ENCODE data around the gene GPC5. TPM values are rescaled to one million over a fixed set of nuclear protein-coding genes. Genes with fewer than 3 reads are reported as not detected.

Gene GPC5
- total and polyA plus RNA-seq, 2 experiments from 2014 or later: 0.32 TPM; not detected in 1

DNA sequence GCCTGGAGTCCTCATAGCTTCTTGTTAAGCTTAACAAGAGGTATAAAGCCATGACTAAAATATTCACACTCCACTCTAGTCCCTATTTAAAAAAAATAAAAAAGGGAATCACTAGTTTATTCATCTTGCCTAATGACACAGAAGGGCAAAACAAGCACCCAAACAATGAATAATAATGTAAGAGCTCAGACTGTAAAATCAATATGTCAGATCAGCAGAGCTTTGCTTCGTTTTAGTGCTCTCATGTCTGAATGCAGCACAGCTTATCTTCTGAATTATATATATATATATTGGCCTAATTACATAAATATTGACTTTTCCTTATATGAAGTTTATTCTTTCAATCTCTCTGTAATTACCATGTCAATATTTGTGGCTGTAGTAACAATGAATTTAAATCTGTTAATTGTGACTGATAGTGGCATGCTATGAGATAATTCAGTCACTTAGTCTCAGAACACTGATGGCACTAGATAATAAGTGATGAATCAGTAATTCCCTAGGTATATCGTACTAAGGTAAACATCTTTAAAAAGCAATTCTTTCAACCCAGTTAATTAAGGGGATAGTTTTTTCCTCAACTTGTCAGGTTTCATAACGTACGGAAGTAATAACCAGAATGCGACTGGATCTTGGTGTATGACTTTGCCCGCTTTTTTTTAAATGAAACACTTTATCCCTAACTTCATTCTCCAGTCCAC is 1466.3 kb downstream of the GPC5 start:
- DNase-seq: no peak
- H4K20me1 ChIP-seq (ENCODE audit: insufficient read depth): no peaks in the 10 kb centered on the region
- H3K27ac ChIP-seq: no peak overlapping the region
- H3K9ac ChIP-seq: no peak overlapping the region
- H3K4me2 ChIP-seq (ENCODE audit: unreplicated experiment): no peak overlapping the region
- WGBS, 2 experiments (ENCODE audit: low coverage in 1 of 2, low lambda C conversion rate in 2 of 2, missing lambda C conversion rate in 2 of 2): 44 to 48% methylated on average over 6 of the region's 6 CpGs
- H3K27me3 ChIP-seq (replicated peaks; ENCODE audit: insufficient read depth): no peaks in the 10 kb centered on the region
- TF ChIP-seq EZH2phosphoT487 (IDR thresholded peaks at IDR 0.05; ENCODE audit: insufficient read depth, low read depth): no peak
- TF ChIP-seq EZH2 (IDR thresholded peaks at IDR 0.05; ENCODE audit: insufficient read depth, poor library complexity, severe bottlenecking): no peak
- no peak overlapping the region for H2AFZ ChIP-seq
- H3K9me3 ChIP-seq (ENCODE audit: low read depth): no peaks in the 10 kb centered on the region
- H3F3A ChIP-seq (ENCODE audit: insufficient read depth): no peaks in the 10 kb centered on the region
- no peaks in the 10 kb centered on the region for H3K4me1 ChIP-seq (ENCODE audit: insufficient read depth)
- in situ Hi-C loops (cut with MboI): no loop called here
- H3K36me3 ChIP-seq (ENCODE audit: low read depth): no peaks in the 10 kb centered on the region
- H3K9me2 ChIP-seq (ENCODE audit: insufficient read depth): no peaks in the 10 kb centered on the region
- no peak overlapping the region for H3K4me3 ChIP-seq
- H3K79me2 ChIP-seq (ENCODE audit: insufficient read depth): no peaks in the 10 kb centered on the region

DNA sequence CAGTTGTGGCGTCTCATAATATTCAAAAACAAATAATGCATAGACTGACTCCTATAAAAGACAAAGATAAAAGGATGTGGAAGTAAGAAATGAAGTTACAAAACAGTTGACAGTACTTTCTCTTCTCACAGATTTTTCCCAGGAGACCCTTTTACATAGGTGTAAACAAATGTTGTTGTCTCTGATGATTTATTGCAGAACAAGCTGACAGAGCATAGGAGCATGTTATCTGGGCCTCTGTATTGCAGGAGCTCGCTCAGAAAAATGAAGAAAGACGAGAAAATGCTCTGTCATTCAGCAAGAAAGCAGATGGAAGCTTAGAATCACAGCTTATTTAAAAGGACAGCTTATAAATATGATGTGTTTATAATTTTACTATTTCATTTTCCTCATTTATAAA is 1474.6 kb downstream of the GPC5 start:
- Histone ChIP-seq H3K9ac (no peak overlapping the region), H3K9me3 (ENCODE audit: low read depth) (no peaks in the 10 kb centered on the region), H3K4me3 (no peak overlapping the region), H3K4me1 (ENCODE audit: insufficient read depth) (no peaks in the 10 kb centered on the region), H3F3A (ENCODE audit: insufficient read depth) (no peaks in the 10 kb centered on the region), H4K20me1 (ENCODE audit: insufficient read depth) (no peaks in the 10 kb centered on the region), H3K27me3 (replicated peaks; ENCODE audit: insufficient read depth) (no peaks in the 10 kb centered on the region), H2AFZ (no peak overlapping the region), H3K79me2 (ENCODE audit: insufficient read depth) (no peaks in the 10 kb centered on the region), H3K4me2 (ENCODE audit: unreplicated experiment) (no peak overlapping the region), H3K27ac (no peak overlapping the region), H3K36me3 (ENCODE audit: low read depth) (no peaks in the 10 kb centered on the region), H3K9me2 (ENCODE audit: insufficient read depth) (no peaks in the 10 kb centered on the region)
- WGBS, 2 experiments (ENCODE audit: low coverage in 1 of 2, low lambda C conversion rate in 2 of 2, missing lambda C conversion rate in 2 of 2): 5 to 7% methylated on average over 3 of the region's 3 CpGs
- DNase-seq: no peak
- in situ Hi-C loops (cut with MboI): no loop called here
- TF ChIP-seq EZH2 (IDR thresholded peaks at IDR 0.05; ENCODE audit: insufficient read depth, poor library complexity, severe bottlenecking) (no peak), EZH2phosphoT487 (IDR thresholded peaks at IDR 0.05; ENCODE audit: insufficient read depth, low read depth) (no peak)

DNA sequence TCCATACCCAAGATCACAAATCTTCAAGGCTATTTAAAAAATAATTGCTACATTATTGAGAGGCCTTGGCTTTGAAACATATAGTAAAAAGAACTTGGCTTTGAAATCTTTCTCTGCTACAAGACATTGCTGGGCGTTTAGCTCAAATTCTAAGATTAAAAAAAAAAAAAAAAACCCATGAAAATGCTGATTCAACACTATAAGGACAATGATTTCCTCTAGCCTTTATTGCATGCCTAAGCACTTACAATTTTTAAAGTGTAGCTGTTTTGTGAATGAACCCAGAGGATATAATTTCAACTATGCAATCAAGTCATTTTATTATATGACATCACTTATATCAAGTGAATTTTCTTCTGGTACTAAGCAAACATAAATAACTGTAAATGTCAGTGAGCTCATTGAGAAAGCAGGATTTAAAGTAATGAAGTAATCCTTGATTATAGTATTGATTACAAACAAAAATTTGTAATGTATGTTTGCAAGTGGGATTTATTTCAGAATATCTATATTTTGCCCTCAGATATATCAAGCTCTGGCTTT is 1488.2 kb downstream of the GPC5 start:
- Histone ChIP-seq H3K4me3 (no peak overlapping the region), H4K20me1 (ENCODE audit: insufficient read depth) (no peaks in the 10 kb centered on the region), H3K79me2 (ENCODE audit: insufficient read depth) (no peaks in the 10 kb centered on the region), H3K9me2 (ENCODE audit: insufficient read depth) (no peaks in the 10 kb centered on the region), H3K27ac (no peak overlapping the region), H3K9me3 (ENCODE audit: low read depth) (no peaks in the 10 kb centered on the region), H3K4me1 (ENCODE audit: insufficient read depth) (no peaks in the 10 kb centered on the region), H2AFZ (no peak overlapping the region), H3K4me2 (ENCODE audit: unreplicated experiment) (no peak overlapping the region), H3F3A (ENCODE audit: insufficient read depth) (no peaks in the 10 kb centered on the region), H3K9ac (no peak overlapping the region), H3K36me3 (ENCODE audit: low read depth) (no peaks in the 10 kb centered on the region), H3K27me3 (replicated peaks; ENCODE audit: insufficient read depth) (0 out of 2 replicates have a peak, but pooled peaks cover 3% of the 10 kb centered on the region)
- no peak for DNase-seq
- in situ Hi-C loops (cut with MboI): no loop called here
- 2 to 23% methylated on average over 1 of the region's 1 CpG for WGBS, 2 experiments (ENCODE audit: low coverage in 1 of 2, low lambda C conversion rate in 2 of 2, missing lambda C conversion rate in 2 of 2)
- TF ChIP-seq EZH2phosphoT487 (IDR thresholded peaks at IDR 0.05; ENCODE audit: insufficient read depth, low read depth) (no peak), EZH2 (IDR thresholded peaks at IDR 0.05; ENCODE audit: insufficient read depth, poor library complexity, severe bottlenecking) (no peak)

DNA sequence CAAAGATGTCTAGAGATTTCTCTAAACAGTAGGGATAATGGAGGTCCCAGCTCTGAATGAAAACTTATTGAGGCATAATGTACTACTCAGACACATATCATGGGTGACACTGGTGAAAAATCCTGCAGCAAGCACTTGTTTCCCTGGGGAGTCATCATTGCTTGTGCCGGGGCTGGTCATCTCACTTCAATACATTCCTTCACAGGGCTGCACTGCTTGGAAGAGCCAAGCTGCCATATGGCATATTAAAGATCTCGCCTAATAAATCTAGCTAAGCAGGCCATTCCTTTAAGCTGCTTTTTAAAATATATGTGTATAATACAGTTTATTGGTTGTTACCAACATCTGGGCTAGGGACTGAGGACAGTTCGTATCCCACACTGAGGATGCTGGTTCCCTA is 1496.0 kb downstream of the GPC5 start:
- Histone ChIP-seq H3F3A (ENCODE audit: insufficient read depth) (no peaks in the 10 kb centered on the region), H3K9ac (no peak overlapping the region), H3K36me3 (ENCODE audit: low read depth) (no peaks in the 10 kb centered on the region), H3K79me2 (ENCODE audit: insufficient read depth) (no peaks in the 10 kb centered on the region), H3K9me2 (ENCODE audit: insufficient read depth) (no peaks in the 10 kb centered on the region), H3K27ac (no peak overlapping the region), H3K4me2 (ENCODE audit: unreplicated experiment) (no peak overlapping the region), H4K20me1 (ENCODE audit: insufficient read depth) (no peaks in the 10 kb centered on the region), H2AFZ (no peak overlapping the region), H3K27me3 (replicated peaks; ENCODE audit: insufficient read depth) (no peaks in the 10 kb centered on the region), H3K9me3 (ENCODE audit: low read depth) (no peaks in the 10 kb centered on the region), H3K4me1 (ENCODE audit: insufficient read depth) (no peaks in the 10 kb centered on the region), H3K4me3 (no peak overlapping the region)
- no peak for TF ChIP-seq EZH2 (IDR thresholded peaks at IDR 0.05; ENCODE audit: insufficient read depth, poor library complexity, severe bottlenecking)
- no peak for TF ChIP-seq EZH2phosphoT487 (IDR thresholded peaks at IDR 0.05; ENCODE audit: insufficient read depth, low read depth)
- WGBS, 2 experiments (ENCODE audit: low coverage in 1 of 2, low lambda C conversion rate in 2 of 2, missing lambda C conversion rate in 2 of 2): 13 to 16% methylated on average over 3 of the region's 3 CpGs
- in situ Hi-C loops (cut with MboI): no loop called here
- no peak for DNase-seq

Measured in GM23248 (cell line).